Body of pancreas (tissue), 4 donors: ENCODE data around the gene CHST14. TPM values are rescaled to one million over a fixed set of nuclear protein-coding genes. Genes with fewer than 3 reads are reported as not detected.

ENCODE experiments used
- ATAC-seq: fragments of 150-250 bp; one replicate; pipeline ENCODE4 v1.9.1; 2016
- DNase-seq, 4 donors: peaks; one replicate each; pipeline ENCODE4 v3.0.0-alpha.2; 2019
- H3K27ac ChIP-seq, 4 donors: fragments of 200-600 bp; sonication (generic); 1 replicate in 3 of 4; 2 replicates in 1 of 4; pipeline versions ENCODE4 v1.5.1 to v1.6.1; 2016 to 2019; ENCODE audit warnings: mild to moderate bottlenecking in 1 of 4, mixed read lengths in 1 of 4, moderate library complexity in 1 of 4
- H3K27me3 ChIP-seq, 2 donors: fragments of 200-600 bp; sonication (generic); one replicate each; pipeline ENCODE4 v1.6.0; 2016; ENCODE audit warnings: mild to moderate bottlenecking in 1 of 2
- H3K36me3 ChIP-seq, 2 donors: fragments of 200-600 bp; sonication (generic); replicated peaks in 1 of 2; 2 replicates each; pipeline ENCODE4 v1.5.1; 2016; ENCODE audit warnings: low read depth in 2 of 2; ENCODE audit not compliant: insufficient read depth in 1 of 2
- H3K4me1 ChIP-seq: fragments of 200-600 bp; sonication (generic); one replicate; pipeline ENCODE4 v1.6.0; 2016
- H3K4me3 ChIP-seq, 2 donors: fragments of 200-600 bp; sonication (generic); 1 replicate in 1 of 2; 2 replicates in 1 of 2; pipeline ENCODE4 v1.5.1; 2016 to 2019
- H3K9me3 ChIP-seq, 3 donors: fragments of 200-600 bp; sonication (generic); 1 replicate in 2 of 3; 2 replicates in 1 of 3; pipeline ENCODE4 v1.5.1; 2016
- POLR2A ChIP-seq, 3 donors: fragments of 450-650 bp; IDR thresholded peaks; one replicate each; pipeline ENCODE4 v1.6.1; 2016; ENCODE audit warnings: antibody characterized with exemption in 3 of 3, mild to moderate bottlenecking in 2 of 3
- WGBS, 2 donors: methylation state at CpG; one replicate each; pipeline ENCODE4 v1.1.5; 2017; 5-methylcytosine and 5-hydroxymethylcytosine counted together
- intact Hi-C: fragments of 100-400 bp; cut with DNase I; formaldehyde crosslinking; loops from one replicate; pipeline ENCODE4 v1.15.1; 2023
- total RNA-seq, 2 donors: library from RNA; depleted of rRNA; stranded (reverse); fragments of >200 nt; gene quantifications; one replicate each; pipeline ENCODE4 v1.1.0, GENCODE V29; 2016
- TF ChIP-seq, protein P1 (sequence below), 7 experiments: fragments of 450-650 bp in 4 of 7; fragments of 200-600 bp in 3 of 7; sonication (generic) in 3 of 7; IDR thresholded peaks; one replicate each; pipeline ENCODE4 v1.5.1; 2016 to 2019; ENCODE audit warnings: antibody characterized with exemption in 7 of 7

CHST14 gene
- total RNA-seq, 2 donors from 2014 or later = 4.7 to 8.6 TPM

DNA sequence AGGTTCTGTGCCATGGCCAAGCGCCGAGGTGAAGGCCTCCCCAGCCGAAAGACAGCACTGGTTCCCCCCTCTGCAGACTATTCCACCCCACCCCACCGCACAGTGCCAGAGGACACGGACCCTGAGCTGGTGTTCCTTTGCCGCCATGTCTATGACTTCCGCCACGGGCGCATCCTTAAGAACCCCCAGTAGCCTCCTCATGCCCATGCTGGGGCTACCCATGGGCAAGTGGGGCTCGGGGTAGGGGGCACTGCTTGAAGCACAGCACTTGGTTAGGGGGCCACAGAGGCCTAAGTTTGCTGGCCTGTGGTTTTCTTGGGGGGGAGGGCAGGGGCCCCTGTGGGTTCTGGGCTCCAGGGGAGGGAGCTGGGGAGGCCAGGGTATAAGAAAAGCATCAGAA is 4.8 kb upstream of the CHST14 start:
- DNase-seq (no peak), ATAC-seq (no peak)
- no peak overlapping the region for H3K27ac ChIP-seq
- 83 to 94% methylated on average over 2 to 10 of the region's 10 CpGs for WGBS, 2 donors
- intact Hi-C loops = no loop called here
- H3K4me3 ChIP-seq = no peak overlapping the region
- TF ChIP-seq, protein P1, sequence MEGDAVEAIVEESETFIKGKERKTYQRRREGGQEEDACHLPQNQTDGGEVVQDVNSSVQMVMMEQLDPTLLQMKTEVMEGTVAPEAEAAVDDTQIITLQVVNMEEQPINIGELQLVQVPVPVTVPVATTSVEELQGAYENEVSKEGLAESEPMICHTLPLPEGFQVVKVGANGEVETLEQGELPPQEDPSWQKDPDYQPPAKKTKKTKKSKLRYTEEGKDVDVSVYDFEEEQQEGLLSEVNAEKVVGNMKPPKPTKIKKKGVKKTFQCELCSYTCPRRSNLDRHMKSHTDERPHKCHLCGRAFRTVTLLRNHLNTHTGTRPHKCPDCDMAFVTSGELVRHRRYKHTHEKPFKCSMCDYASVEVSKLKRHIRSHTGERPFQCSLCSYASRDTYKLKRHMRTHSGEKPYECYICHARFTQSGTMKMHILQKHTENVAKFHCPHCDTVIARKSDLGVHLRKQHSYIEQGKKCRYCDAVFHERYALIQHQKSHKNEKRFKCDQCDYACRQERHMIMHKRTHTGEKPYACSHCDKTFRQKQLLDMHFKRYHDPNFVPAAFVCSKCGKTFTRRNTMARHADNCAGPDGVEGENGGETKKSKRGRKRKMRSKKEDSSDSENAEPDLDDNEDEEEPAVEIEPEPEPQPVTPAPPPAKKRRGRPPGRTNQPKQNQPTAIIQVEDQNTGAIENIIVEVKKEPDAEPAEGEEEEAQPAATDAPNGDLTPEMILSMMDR (IDR thresholded peaks at IDR 0.05) = no peak
- TF ChIP-seq POLR2A (IDR thresholded peaks at IDR 0.05) = no peak
- H3K4me1 ChIP-seq = peaks cover 7% of the 10 kb centered on the region
- H3K9me3 ChIP-seq = no peaks in the 10 kb centered on the region
- H3K36me3 ChIP-seq = peaks cover 0 to 6% of the 10 kb centered on the region in 2 donors
- H3K27me3 ChIP-seq = no peaks in the 10 kb centered on the region

DNA sequence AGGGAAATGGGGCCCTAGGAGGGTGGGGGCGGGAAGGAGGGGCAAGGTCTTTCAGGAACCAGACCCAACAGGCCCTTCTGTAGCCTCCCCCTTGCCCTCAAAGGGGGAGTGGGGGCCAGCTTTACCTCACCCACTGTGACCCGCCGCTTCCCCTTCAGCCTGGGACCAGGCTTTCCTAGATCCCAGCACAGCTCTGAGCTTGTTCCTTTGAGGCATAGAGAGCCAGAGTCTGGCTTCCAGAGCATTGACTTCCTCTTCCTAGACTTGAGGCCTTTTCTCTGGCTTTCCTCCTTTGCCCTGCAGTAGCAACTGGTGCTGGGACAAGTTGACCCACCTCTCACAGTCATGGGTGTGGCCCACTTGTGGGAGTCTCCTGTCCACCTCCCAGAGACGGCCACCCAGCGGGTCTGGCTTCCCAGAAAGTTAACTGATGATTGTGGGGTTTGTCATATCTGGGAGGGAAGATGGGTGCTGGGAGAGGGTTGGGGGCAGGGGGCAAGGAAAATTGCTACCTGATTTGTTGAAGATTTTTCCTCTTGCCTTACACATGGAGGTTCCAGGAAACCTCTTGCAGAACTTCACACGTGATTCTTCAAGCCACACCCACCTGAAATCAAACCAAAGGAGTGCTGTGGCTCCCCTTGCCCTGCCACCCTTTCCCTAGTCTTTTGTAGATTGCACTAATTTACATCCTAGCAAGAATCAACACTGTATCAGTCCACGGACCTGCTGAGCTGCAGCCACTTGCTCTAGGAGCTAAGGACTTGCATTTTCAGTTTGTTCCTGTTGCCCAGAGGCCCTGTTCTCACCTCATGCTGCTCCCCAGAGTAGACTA is 4.1 kb upstream of the CHST14 start:
- TF ChIP-seq, protein P1 (IDR thresholded peaks at IDR 0.05) = no peak
- TF ChIP-seq POLR2A (IDR thresholded peaks at IDR 0.05) = no peak
- H3K27me3 ChIP-seq = no peaks in the 10 kb centered on the region
- 75 to 84% methylated on average over 7 of the region's 7 CpGs for WGBS, 2 donors
- no peaks in the 10 kb centered on the region for H3K9me3 ChIP-seq
- peaks cover 10% of the 10 kb centered on the region for H3K4me1 ChIP-seq
- no peak overlapping the region for H3K27ac ChIP-seq
- DNase-seq (no peak), ATAC-seq (no peak)
- intact Hi-C loops = no loop called here
- peaks cover 0 to 6% of the 10 kb centered on the region in 2 donors for H3K36me3 ChIP-seq
- H3K4me3 ChIP-seq = no peak overlapping the region

DNA sequence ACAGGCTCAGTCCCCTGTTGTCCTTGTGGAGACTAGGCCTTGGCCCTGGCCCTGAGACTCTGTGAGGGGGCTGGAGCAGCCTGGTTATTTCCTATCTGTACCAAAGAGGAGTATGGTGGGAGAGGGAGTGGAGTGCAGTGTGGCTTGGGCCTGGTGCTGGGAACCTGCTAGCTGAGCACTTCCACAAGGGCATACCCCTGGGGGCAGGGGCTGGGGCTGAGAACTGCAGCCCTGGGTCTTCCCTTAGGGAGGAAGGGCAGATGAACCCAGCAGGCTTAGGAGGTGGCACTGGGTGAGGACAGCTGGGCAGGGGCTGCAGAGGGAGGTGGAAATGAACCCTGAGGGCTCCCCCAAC is 3.5 kb upstream of the CHST14 start:
- Histone ChIP-seq H3K27me3 (no peaks in the 10 kb centered on the region), H3K36me3 (peaks cover 0 to 2% of the 10 kb centered on the region in 2 donors), H3K9me3 (no peaks in the 10 kb centered on the region), H3K4me1 (peaks cover 16% of the 10 kb centered on the region), H3K27ac (no peak overlapping the region), H3K4me3 (no peak overlapping the region)
- TF ChIP-seq POLR2A (IDR thresholded peaks at IDR 0.05) = no peak
- TF ChIP-seq, protein P1 (IDR thresholded peaks at IDR 0.05) = no peak
- ATAC-seq (no peak), DNase-seq (no peak)
- intact Hi-C loops = no loop called here

DNA sequence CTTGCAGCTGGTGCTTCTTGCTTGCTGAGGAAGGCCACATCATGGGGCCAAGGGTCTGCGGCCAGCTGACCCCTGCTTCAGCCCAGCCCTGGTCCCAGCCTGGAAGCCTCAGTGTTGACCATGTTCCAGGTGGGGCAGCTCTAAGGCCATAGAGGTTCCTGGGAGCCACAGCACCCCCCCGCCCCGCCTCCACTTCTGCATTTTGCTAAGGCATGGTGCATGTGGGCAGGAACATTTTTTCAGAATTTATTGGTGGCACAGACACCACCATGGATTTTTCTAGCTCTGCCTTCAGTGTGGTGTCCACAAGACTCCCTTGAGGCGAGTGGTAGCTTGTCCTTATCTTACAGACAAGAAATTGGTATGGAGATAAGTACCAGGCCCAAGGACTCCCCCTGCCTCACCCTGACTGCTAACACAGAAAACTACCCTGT is 1.9 kb upstream of the CHST14 start:
- DNase-seq (no peak), ATAC-seq (no peak)
- intact Hi-C loops = no loop called here
- Histone ChIP-seq H3K9me3 (no peaks in the 10 kb centered on the region), H3K27me3 (no peaks in the 10 kb centered on the region), H3K27ac (no peak overlapping the region), H3K36me3 (peaks cover 0 to 2% of the 10 kb centered on the region in 2 donors), H3K4me3 (no peak overlapping the region), H3K4me1 (peaks cover 19% of the 10 kb centered on the region)
- WGBS, 2 donors = 79 to 86% methylated on average over 4 of the region's 4 CpGs
- TF ChIP-seq POLR2A (IDR thresholded peaks at IDR 0.05) = no peak
- TF ChIP-seq, protein P1 (IDR thresholded peaks at IDR 0.05) = no peak
